Measurements from ENCODE around the gene LRRTM4. TPM values are rescaled to one million over a fixed set of nuclear protein-coding genes. Genes with fewer than 3 reads are reported as not detected.
A peak's percentile ranks its signal among the peaks of the same experiment; 100 is the strongest.

LRRTM4 gene
- polyA plus RNA-seq, 1 donor from 2014 or later, result 37.1 TPM

GRCh38 chr2:77328134-77328931 lies 193.8 kb downstream of the LRRTM4 start:
- Histone ChIP-seq H3K79me2 (replicated peaks; ENCODE audit: insufficient read depth, low read length) (no peaks in the 10 kb centered on the region), H2AFZ (ENCODE audit: low read depth, low read length) (no peak overlapping the region), H3K9ac (ENCODE audit: low read length) (peak overlapping the region; percentile 28), H3K9me2 (ENCODE audit: insufficient read depth, low read length) (no peaks in the 10 kb centered on the region), H3K27ac (ENCODE audit: low read length) (peak overlapping the region; percentile 68), H3K9me3 (ENCODE audit: low read length) (peaks cover 4% of the 10 kb centered on the region), H3K27me3 (ENCODE audit: insufficient read depth, low read depth, low read length) (no peaks in the 10 kb centered on the region), H3K4me3 (ENCODE audit: low read length) (peak overlapping the region; percentile 45), H3F3A (ENCODE audit: insufficient read depth, low read length, poor library complexity, severe bottlenecking) (no peaks in the 10 kb centered on the region), H3K4me2 (ENCODE audit: low read length) (peak overlapping the region; percentile 54), H3K36me3 (ENCODE audit: insufficient read depth, low read length) (no peaks in the 10 kb centered on the region), H4K20me1 (ENCODE audit: insufficient read depth) (no peaks in the 10 kb centered on the region)
- TF ChIP-seq CTCF (IDR thresholded peaks at IDR 0.05; ENCODE audit: poor library complexity, severe bottlenecking), result no peak
- peak; percentile 66 for TF ChIP-seq POLR2AphosphoS5 (IDR thresholded peaks at IDR 0.05)
- TF ChIP-seq RAD21 (conservative IDR thresholded peaks at IDR 0.05), result peak; percentile 29
- TF ChIP-seq EP300 (conservative IDR thresholded peaks at IDR 0.05; ENCODE audit: poor library complexity, severe bottlenecking), result peak; percentile 62
- no peak for TF ChIP-seq EZH2 (IDR thresholded peaks at IDR 0.05; ENCODE audit: borderline replicate concordance, insufficient read depth, low read length, poor library complexity, severe bottlenecking)
- no peak for TF ChIP-seq TAF1 (IDR thresholded peaks at IDR 0.05; ENCODE audit: low read depth)
- TF ChIP-seq SMC3 (conservative IDR thresholded peaks at IDR 0.05; ENCODE audit: poor library complexity), result no peak
- TF ChIP-seq REST (IDR thresholded peaks at IDR 0.05; ENCODE audit: borderline replicate concordance), result peak; percentile 93

GRCh38 chr2:77325395-77325794 lies 196.8 kb downstream of the LRRTM4 start:
- Histone ChIP-seq H2AFZ (ENCODE audit: low read depth, low read length) (no peak overlapping the region), H3K4me2 (ENCODE audit: low read length) (no peak overlapping the region), H3K9ac (ENCODE audit: low read length) (no peak overlapping the region), H3K36me3 (ENCODE audit: insufficient read depth, low read length) (no peaks in the 10 kb centered on the region), H3K27ac (ENCODE audit: low read length) (no peak overlapping the region), H3K27me3 (ENCODE audit: insufficient read depth, low read depth, low read length) (no peaks in the 10 kb centered on the region), H4K20me1 (ENCODE audit: insufficient read depth) (no peaks in the 10 kb centered on the region), H3K9me3 (ENCODE audit: low read length) (no peaks in the 10 kb centered on the region), H3K79me2 (replicated peaks; ENCODE audit: insufficient read depth, low read length) (no peaks in the 10 kb centered on the region), H3K9me2 (ENCODE audit: insufficient read depth, low read length) (no peaks in the 10 kb centered on the region), H3K4me3 (ENCODE audit: low read length) (no peak overlapping the region), H3F3A (ENCODE audit: insufficient read depth, low read length, poor library complexity, severe bottlenecking) (no peaks in the 10 kb centered on the region)
- TF ChIP-seq RAD21 (conservative IDR thresholded peaks at IDR 0.05), result no peak
- no peak for TF ChIP-seq CTCF (IDR thresholded peaks at IDR 0.05; ENCODE audit: poor library complexity, severe bottlenecking)
- TF ChIP-seq TAF1 (IDR thresholded peaks at IDR 0.05; ENCODE audit: low read depth), result no peak
- TF ChIP-seq EP300 (conservative IDR thresholded peaks at IDR 0.05; ENCODE audit: poor library complexity, severe bottlenecking), result no peak
- TF ChIP-seq MXI1 (conservative IDR thresholded peaks at IDR 0.05; ENCODE audit: poor library complexity, severe bottlenecking), result no peak
- no peak for TF ChIP-seq POLR2AphosphoS5 (IDR thresholded peaks at IDR 0.05)
- no peak for TF ChIP-seq EZH2 (IDR thresholded peaks at IDR 0.05; ENCODE audit: borderline replicate concordance, insufficient read depth, low read length, poor library complexity, severe bottlenecking)
- no peak for TF ChIP-seq REST (IDR thresholded peaks at IDR 0.05; ENCODE audit: borderline replicate concordance)
- no peak for TF ChIP-seq SMC3 (conservative IDR thresholded peaks at IDR 0.05; ENCODE audit: poor library complexity)
